NOMO-1 (cell line): ENCODE data around the gene SPRN.
"Not testable (repeated sequence)": the region's sequence is repeated elsewhere in the genome, so short reads cannot be mapped to it uniquely, and the experiment has no call there.

Experiments
- DNase-seq, 2 experiments: peaks; one replicate each; lab custom pipeline; 2025; ENCODE audit not compliant: unreplicated experiment in 2 of 2; lab: John Stamatoyannopoulos, UW

SPRN gene

GRCh38 chr10:133388973-133389818 is 35.2 kb downstream of the SPRN start:
- peak; percentile 39 to 78 for DNase-seq

- no peak for DNase-seq
These were observed 36.0 kb downstream of the SPRN start for GRCh38 chr10:133388236-133388972.

GRCh38 chr10:133386951-133387350 is 37.5 kb downstream of the SPRN start:
- not testable (repeated sequence) for DNase-seq

GRCh38 chr10:133385214-133385613 is 39.2 kb downstream of the SPRN start:
- no peak for DNase-seq

GRCh38 chr10:133384071-133384470 is 40.4 kb downstream of the SPRN start:
- DNase-seq, result no peak

DNA sequence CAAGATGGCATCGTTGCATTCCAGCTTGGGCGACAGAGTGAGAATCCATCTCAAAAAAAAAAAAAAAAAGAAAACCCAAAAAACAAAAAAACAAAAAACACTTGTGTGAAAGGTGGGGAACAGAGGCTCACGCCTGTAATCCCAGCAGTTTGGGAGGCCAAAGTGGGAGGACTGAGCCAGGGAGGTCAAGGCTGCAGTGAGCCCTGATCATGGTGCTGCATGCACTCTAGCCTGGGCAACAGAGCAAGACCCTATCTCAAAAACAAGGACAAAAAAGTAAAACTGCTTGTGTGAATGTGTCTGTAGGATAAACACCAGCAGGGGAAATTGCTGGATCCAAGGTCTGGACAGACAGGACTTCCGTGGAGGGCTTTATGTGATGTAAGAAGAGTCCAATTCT is 40.9 kb downstream of the SPRN start:
- DNase-seq, result no peak

DNA sequence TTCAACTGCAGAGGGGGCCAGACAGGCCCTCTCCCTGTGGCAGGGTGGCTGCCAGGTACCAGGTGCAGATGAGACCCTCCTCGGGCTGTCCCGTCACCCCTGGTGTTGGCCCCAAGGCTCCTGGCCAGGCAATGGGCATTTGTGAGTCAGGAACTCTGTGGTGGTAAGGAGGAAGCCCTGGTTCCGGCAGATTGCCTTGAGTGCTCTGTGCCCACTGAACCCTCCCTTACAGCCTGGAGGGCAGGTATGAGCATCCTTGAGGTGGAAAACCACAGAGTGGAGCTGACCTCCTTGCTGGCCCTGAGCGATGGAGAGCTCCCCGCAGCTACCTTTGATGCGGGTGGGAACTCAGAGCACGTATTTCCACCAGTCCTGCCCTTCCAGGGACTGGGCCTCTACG is 43.4 kb downstream of the SPRN start:
- DNase-seq, result no peak

GRCh38 chr10:133379801-133380666 is 44.4 kb downstream of the SPRN start:
- no peak for DNase-seq

DNA sequence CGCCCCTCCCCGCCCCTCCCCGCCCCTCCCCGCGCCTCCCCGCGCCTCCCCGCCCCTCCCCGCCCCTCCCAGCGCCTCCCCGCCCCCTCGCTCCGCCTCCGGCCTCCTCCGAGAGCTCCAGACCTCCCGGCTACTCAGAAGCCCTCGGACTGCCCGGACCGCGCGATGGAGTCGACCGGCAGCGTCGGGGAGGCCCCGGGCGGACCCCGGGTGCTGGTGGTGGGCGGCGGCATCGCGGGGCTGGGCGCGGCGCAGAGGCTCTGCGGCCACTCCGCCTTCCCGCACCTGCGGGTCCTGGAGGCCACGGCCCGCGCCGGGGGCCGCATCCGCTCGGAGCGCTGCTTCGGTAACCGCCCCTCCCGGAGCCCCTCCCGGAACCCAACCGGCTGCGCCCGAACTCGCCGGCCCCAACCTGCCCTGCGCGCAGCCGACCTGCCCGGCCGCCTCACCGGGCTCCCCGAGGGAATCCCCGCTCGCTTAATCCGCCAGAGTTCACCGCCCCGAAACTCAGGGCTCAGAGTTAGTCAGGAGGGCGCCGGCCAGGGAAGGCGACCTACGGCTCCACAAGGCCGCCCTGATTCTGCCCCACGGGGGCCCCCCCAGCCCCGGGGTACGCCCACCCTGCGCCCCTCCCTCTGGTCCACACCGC is 45.1 kb downstream of the SPRN start, which contains the start of gene PAOX:
PAOX (plus strand) TSS at position 111 of the 649 bp plus-strand sequence; CDS start at position 166, 55 bp downstream.
- peak in 1 of 2 experiments; percentile 22 for DNase-seq

GRCh38 chr10:133378251-133379096 is 46.0 kb downstream of the SPRN start:
- peak; percentile 29 to 36 for DNase-seq

- DNase-seq, result no peak
These were observed 46.6 kb downstream of the SPRN start for GRCh38 chr10:133377818-133378250.

DNA sequence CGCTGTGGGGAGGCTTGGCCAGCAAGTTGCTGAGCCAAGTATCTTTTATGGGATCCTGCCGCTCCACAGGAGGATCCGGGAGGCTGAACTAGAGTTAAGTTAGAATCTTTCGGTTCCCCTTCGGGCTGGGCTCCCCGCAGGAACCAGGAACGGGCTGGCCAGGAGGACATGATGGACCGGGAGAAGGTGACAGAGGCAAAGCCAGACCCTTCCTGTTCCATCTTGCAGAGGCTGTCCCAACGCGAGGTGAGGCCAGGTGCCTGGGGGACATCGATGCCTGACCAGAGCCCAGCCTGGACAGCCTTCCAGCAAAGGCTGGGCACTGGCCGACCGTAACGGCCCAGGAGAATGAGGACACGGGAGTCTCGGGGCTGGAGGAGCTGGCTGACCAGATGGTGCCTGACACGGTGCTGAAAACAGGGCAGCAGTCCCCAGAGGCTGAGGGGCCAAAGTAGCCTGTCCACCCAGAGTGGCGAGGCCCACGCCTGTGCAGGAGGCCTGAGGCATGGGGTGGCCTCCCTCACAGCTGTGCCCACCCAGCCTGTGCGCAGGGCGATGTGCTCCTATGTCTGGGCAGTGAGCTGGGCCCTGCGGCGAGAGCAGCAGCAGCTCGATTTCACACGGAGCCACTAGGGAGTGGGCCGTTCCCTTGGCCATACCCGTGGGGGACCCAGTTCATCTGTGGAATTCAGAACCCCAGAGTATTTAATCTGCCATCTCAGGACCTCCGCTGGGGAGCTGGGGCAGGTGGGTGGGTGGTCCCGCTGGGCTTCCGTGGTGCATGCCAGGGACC is 47.2 kb downstream of the SPRN start:
- DNase-seq, result no peak

DNA sequence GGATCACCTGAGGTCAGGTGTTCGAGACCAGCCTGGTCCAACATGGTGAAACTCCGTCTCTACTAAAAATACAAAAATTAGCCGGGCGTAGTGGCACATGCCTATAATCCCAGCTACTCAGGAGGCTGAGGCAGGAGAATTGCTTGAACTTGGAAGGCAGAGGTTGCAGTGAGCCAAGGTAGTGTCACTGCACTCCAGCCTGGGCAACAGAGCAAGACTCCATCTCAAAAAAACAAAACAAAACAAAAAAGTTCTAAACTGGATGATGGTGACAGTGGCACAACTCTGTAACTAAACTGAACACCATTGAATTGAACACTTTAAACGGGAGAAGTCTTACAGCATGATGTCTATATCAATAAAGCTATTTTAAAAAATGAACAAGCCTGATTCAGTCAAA is 48.2 kb downstream of the SPRN start:
- not testable (repeated sequence) for DNase-seq

GRCh38 chr10:133375357-133376115 is 48.9 kb downstream of the SPRN start:
- DNase-seq, result no peak

DNA sequence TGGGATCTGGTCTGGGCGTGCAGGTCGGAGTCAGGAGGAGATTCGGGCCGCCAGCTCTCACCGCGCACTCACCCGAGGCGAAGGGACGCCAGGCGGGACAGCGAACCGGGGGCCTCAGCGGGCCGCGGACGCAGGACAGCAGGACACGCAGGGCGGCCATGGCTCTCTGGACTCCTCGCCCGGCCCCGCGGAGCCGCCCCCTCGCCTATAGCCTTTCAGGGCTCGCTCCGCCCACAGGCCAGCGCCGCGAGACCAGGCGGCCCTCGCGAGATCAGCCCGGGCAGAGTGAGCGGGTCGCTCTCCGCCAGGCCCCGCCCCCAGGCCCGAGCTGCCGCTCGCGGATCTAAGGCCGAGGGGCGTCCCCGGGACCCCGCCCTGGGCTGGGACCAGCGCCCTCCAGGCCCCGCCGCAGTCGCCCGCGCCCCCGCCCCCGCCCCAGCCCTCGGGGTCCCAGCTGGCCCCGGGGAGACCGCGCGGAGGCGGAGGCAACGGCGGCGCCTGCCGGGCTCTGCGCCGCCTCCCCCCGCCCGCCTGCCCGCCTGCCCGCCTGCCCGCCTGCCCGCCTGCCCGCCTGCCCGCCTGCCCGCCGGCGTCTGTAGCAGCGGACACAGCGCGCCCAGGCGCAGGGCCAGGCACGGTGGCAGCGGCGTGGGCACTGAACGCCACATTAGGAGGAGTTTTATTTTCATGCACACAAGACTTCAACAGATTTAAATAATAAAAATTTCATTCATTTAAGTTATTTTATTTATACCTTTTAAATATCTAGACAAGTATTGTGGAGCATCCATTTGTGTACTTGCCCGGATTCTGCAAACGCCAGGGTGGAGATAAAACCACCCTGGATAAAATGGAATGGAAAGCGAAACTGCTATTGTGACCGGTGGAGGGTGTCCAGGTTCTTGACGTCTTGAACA is 51.0 kb downstream of the SPRN start, which contains the start of gene ECHS1:
ECHS1 (minus strand) TSS at position 181 of the 917 bp plus-strand sequence; CDS start at position 160, 21 bp downstream.
- peak; percentile 84 to 93 for DNase-seq

- no peak for DNase-seq
These were observed 51.9 kb downstream of the SPRN start for GRCh38 chr10:133372507-133372906.
